Karpas-422 (cell line): ENCODE results near the gene DYNC1I1. TPM values are rescaled to one million over a fixed set of nuclear protein-coding genes. Genes with fewer than 3 reads are reported as not detected.

Experiments used
- DNase-seq: peaks from one replicate; pipeline ENCODE4 v3.0.0-alpha.2; 2015
- H2AFZ ChIP-seq: fragments of 200-600 bp; sonication (generic); 2 replicates; pipeline ENCODE4 v1.6.1; 2014; ENCODE audit warnings: antibody characterized with exemption, low read length, mixed read lengths
- H3K27ac ChIP-seq: fragments of 200-600 bp; sonication (generic); 2 replicates; pipeline ENCODE4 v1.5.1; 2014; ENCODE audit warnings: mild to moderate bottlenecking, low read length, moderate library complexity
- H3K27me3 ChIP-seq: fragments of 200-600 bp; sonication (generic); 2 replicates; pipeline ENCODE4 v1.6.1; 2014; ENCODE audit warnings: low read length, mixed read lengths
- H3K36me3 ChIP-seq: fragments of 200-600 bp; sonication (generic); 2 replicates; pipeline ENCODE4 v1.6.1; 2014; ENCODE audit warnings: low read length, mixed read lengths; ENCODE audit not compliant: insufficient read depth
- H3K4me1 ChIP-seq: fragments of 200-600 bp; sonication (generic); 2 replicates; pipeline ENCODE4 v1.6.1; 2014; ENCODE audit warnings: mild to moderate bottlenecking, low read length, mixed read lengths
- H3K4me2 ChIP-seq: fragments of 200-600 bp; sonication (generic); 2 replicates; pipeline ENCODE4 v1.6.1; 2014; ENCODE audit warnings: low read length, low read depth, mild to moderate bottlenecking; ENCODE audit not compliant: poor library complexity, severe bottlenecking
- H3K4me3 ChIP-seq: fragments of 200-600 bp; sonication (generic); 2 replicates; pipeline ENCODE4 v1.5.1; 2014; ENCODE audit warnings: mild to moderate bottlenecking, antibody characterized with exemption, low read length, mixed read lengths
- H3K79me2 ChIP-seq: fragments of 200-600 bp; sonication (generic); 2 replicates; pipeline ENCODE4 v1.6.1; 2014; ENCODE audit warnings: mild to moderate bottlenecking, low read length, mixed read lengths
- H3K9ac ChIP-seq: fragments of 200-600 bp; sonication (generic); 2 replicates; pipeline ENCODE4 v1.6.0; 2014; ENCODE audit warnings: low read length
- H3K9me2 ChIP-seq: fragments of 200-600 bp; sonication (generic), shearing (Covaris generic); replicated peaks from 2 replicates; pipeline ENCODE4 v1.6.0; 2014; ENCODE audit warnings: mild to moderate bottlenecking, low read length, moderate library complexity; ENCODE audit not compliant: insufficient read depth
- H3K9me3 ChIP-seq: fragments of 300-700, 200-600 bp; sonication (generic); 2 replicates; pipeline ENCODE4 v1.6.1; 2014; ENCODE audit warnings: low read length, mixed read lengths
- H4K20me1 ChIP-seq: fragments of 200-600 bp; sonication (generic); 2 replicates; pipeline ENCODE4 v1.6.1; 2014; ENCODE audit warnings: mild to moderate bottlenecking, antibody characterized with exemption, low read length, low read depth; ENCODE audit not compliant: insufficient read depth
- total RNA-seq: library from RNA; depleted of rRNA; stranded (reverse); fragments of >200 nt; shearing (Covaris generic); gene quantifications from 2 replicates; pipeline ENCODE4 v1.2.3, GENCODE V29; 2014; ENCODE audit warnings: low replicate concordance

The DYNC1I1 gene
- total RNA-seq, 1 experiment from 2014 or later = not detected

GRCh38 chr7:96120445-96121225 is 348.3 kb downstream of the DYNC1I1 start:
- H4K20me1 ChIP-seq = no peaks in the 10 kb centered on the region
- H3K9me2 ChIP-seq = no peaks in the 10 kb centered on the region
- no peak overlapping the region for H3K27ac ChIP-seq
- no peak overlapping the region for H3K9ac ChIP-seq
- H3K27me3 ChIP-seq = no peaks in the 10 kb centered on the region
- H2AFZ ChIP-seq = no peak overlapping the region
- H3K9me3 ChIP-seq = no peaks in the 10 kb centered on the region
- peaks cover 14% of the 10 kb centered on the region; the same call in 1 of the 2 replicates for H3K36me3 ChIP-seq
- no peaks in the 10 kb centered on the region for H3K79me2 ChIP-seq
- no peak for DNase-seq
- no peak overlapping the region for H3K4me2 ChIP-seq
- no peak overlapping the region for H3K4me3 ChIP-seq
- no peaks in the 10 kb centered on the region for H3K4me1 ChIP-seq

GRCh38 chr7:96121752-96122151 is 349.4 kb downstream of the DYNC1I1 start:
- DNase-seq = no peak
- Histone ChIP-seq H3K79me2 (no peaks in the 10 kb centered on the region), H3K9me3 (no peaks in the 10 kb centered on the region), H3K36me3 (peaks cover 14% of the 10 kb centered on the region; the same call in 1 of the 2 replicates), H4K20me1 (no peaks in the 10 kb centered on the region), H3K4me1 (no peaks in the 10 kb centered on the region), H2AFZ (no peak overlapping the region), H3K9me2 (no peaks in the 10 kb centered on the region), H3K4me2 (no peak overlapping the region), H3K27me3 (no peaks in the 10 kb centered on the region), H3K27ac (no peak overlapping the region), H3K9ac (no peak overlapping the region), H3K4me3 (no peak overlapping the region)

DNA sequence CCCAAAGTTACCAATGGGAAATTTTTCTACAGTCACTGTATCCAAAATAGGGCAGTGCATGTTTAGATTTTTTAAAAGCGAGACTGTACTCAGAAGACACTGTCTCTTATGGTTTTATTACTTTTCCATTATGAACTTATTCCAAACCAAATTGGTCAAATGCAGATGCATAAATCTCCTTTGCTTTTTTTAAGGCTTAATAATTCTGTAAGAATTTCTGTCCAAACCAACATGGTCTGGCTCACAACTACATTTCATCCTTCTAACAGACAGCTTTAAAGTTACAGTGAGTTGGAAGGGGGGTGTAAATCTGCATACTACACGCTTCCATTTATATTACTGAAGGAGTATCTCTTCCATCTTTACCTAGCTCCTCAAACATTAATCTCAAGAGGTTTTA is 350.4 kb downstream of the DYNC1I1 start:
- H3K27me3 ChIP-seq = no peaks in the 10 kb centered on the region
- H3K4me1 ChIP-seq = no peaks in the 10 kb centered on the region
- no peak for DNase-seq
- H3K9ac ChIP-seq = no peak overlapping the region
- H3K4me3 ChIP-seq = no peak overlapping the region
- H3K9me2 ChIP-seq = no peaks in the 10 kb centered on the region
- no peak overlapping the region for H2AFZ ChIP-seq
- peaks cover 14% of the 10 kb centered on the region; the same call in 1 of the 2 replicates for H3K36me3 ChIP-seq
- H3K9me3 ChIP-seq = no peaks in the 10 kb centered on the region
- H3K4me2 ChIP-seq = no peak overlapping the region
- H3K27ac ChIP-seq = no peak overlapping the region
- no peaks in the 10 kb centered on the region for H3K79me2 ChIP-seq
- no peaks in the 10 kb centered on the region for H4K20me1 ChIP-seq

GRCh38 chr7:96126382-96126781 is 354.0 kb downstream of the DYNC1I1 start:
- Histone ChIP-seq H3K9me3 (no peaks in the 10 kb centered on the region), H3K4me1 (no peaks in the 10 kb centered on the region), H3K27ac (no peak overlapping the region), H3K27me3 (no peaks in the 10 kb centered on the region), H3K9me2 (no peaks in the 10 kb centered on the region), H3K9ac (no peak overlapping the region), H3K36me3 (peaks cover 1% of the 10 kb centered on the region; the same call in 1 of the 2 replicates), H2AFZ (no peak overlapping the region), H3K4me3 (no peak overlapping the region), H3K79me2 (no peaks in the 10 kb centered on the region), H4K20me1 (no peaks in the 10 kb centered on the region), H3K4me2 (no peak overlapping the region)
- DNase-seq = no peak

DNA sequence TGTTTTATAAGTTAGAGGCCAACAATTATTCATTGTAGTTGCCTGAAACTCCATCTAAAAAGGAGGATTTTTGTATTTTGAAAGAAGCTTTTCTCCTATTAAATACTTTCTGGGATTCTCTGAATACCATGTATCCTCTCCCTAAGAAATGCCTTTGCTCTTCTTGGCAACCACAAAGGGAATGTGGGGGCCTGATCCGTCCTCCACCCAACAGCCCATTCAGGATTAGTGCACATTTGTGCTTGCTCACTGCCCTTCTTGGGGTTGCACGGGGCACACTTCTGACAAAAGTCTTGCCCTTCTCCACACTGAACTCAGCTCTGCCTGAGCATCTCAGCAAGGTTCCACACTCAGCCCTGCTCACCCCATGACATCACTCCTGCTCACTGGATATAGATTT is 355.4 kb downstream of the DYNC1I1 start:
- H3K4me2 ChIP-seq = no peak overlapping the region
- no peaks in the 10 kb centered on the region for H3K27me3 ChIP-seq
- no peaks in the 10 kb centered on the region for H3K9me3 ChIP-seq
- H3K4me3 ChIP-seq = no peak overlapping the region
- H3K9me2 ChIP-seq = no peaks in the 10 kb centered on the region
- H2AFZ ChIP-seq = no peak overlapping the region
- H3K36me3 ChIP-seq = no peaks in the 10 kb centered on the region; the same call in 1 of the 2 replicates
- no peak overlapping the region for H3K27ac ChIP-seq
- H4K20me1 ChIP-seq = no peaks in the 10 kb centered on the region
- H3K9ac ChIP-seq = no peak overlapping the region
- no peaks in the 10 kb centered on the region for H3K4me1 ChIP-seq
- DNase-seq = no peak
- no peaks in the 10 kb centered on the region for H3K79me2 ChIP-seq

- Histone ChIP-seq H3K36me3 (no peaks in the 10 kb centered on the region; the same call in none of the 2 replicates), H3K9me3 (no peaks in the 10 kb centered on the region), H4K20me1 (no peaks in the 10 kb centered on the region), H3K27ac (no peak overlapping the region), H3K4me1 (no peaks in the 10 kb centered on the region), H3K4me3 (no peak overlapping the region), H3K9me2 (no peaks in the 10 kb centered on the region), H2AFZ (no peak overlapping the region), H3K9ac (no peak overlapping the region), H3K79me2 (no peaks in the 10 kb centered on the region), H3K27me3 (no peaks in the 10 kb centered on the region), H3K4me2 (no peak overlapping the region)
- DNase-seq = no peak
Measured at GRCh38 chr7:96131525-96131924, 359.2 kb downstream of the DYNC1I1 start.

DNA sequence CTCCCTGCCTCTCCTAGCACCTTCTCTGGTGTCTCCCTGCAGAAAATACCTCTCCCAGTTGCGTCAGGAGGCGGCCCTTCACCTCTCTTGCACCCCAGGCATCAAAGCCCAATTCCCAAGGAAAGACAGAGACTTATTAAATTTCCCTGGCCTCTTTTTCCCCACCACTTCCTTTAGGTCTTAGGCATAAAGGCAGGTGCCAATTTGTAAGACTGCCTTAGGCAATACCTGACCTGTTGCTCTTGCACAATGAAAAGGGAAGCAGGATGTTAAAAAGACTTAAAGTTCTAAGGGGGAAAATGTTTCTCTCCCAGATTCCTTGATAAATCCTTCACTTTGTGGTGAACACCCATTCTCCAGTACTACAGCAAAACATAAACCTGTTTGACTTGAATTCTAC is 362.9 kb downstream of the DYNC1I1 start:
- H3K27me3 ChIP-seq = no peaks in the 10 kb centered on the region
- no peak overlapping the region for H2AFZ ChIP-seq
- no peaks in the 10 kb centered on the region for H4K20me1 ChIP-seq
- H3K4me1 ChIP-seq = no peaks in the 10 kb centered on the region
- H3K27ac ChIP-seq = no peak overlapping the region
- no peak overlapping the region for H3K4me3 ChIP-seq
- no peaks in the 10 kb centered on the region; the same call in none of the 2 replicates for H3K36me3 ChIP-seq
- no peak overlapping the region for H3K4me2 ChIP-seq
- H3K9me2 ChIP-seq = no peaks in the 10 kb centered on the region
- H3K9ac ChIP-seq = no peak overlapping the region
- H3K79me2 ChIP-seq = no peaks in the 10 kb centered on the region
- no peaks in the 10 kb centered on the region for H3K9me3 ChIP-seq
- no peak for DNase-seq

DNA sequence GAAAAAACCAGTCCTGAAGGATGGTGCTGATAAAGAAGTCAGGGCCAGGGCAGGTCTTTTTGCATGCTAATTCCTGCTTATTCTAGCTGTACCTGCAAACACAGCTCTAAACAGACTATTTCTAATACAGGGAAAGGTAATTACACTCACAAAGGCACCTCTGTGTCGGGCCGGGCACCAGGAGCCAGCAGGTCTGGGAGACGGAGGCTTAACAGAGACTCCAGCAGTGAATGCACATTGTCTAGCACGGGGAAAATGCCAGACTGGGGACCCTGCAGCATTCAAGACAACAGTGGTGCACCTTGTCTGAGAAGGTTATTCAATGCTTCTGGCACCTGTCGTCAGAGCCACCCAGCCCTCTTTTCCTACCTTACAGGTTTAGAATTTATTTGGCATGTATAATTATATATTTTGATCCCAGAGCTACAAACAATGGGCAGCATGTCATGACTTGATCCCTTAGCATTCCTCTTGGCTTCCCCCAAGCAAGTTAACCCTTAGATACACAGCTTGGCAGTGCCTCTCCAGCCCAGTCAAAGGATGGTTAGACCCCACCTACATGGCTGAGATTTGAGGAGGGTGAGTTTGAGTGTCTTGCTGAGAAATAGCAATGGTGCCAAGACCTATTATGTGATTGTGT is 364.4 kb downstream of the DYNC1I1 start:
- Histone ChIP-seq H2AFZ (no peak overlapping the region), H3K9me2 (no peaks in the 10 kb centered on the region), H3K4me3 (no peak overlapping the region), H3K79me2 (no peaks in the 10 kb centered on the region), H3K27me3 (no peaks in the 10 kb centered on the region), H3K4me2 (no peak overlapping the region), H3K9me3 (no peaks in the 10 kb centered on the region), H3K27ac (no peak overlapping the region), H4K20me1 (no peaks in the 10 kb centered on the region), H3K4me1 (no peaks in the 10 kb centered on the region), H3K36me3 (no peaks in the 10 kb centered on the region; the same call in none of the 2 replicates), H3K9ac (no peak overlapping the region)
- no peak for DNase-seq
